Activated CD4-positive, alpha-beta T cell treated with anti-CD3 and anti-CD28 coated beads, Interleukin-2, Interleukin-4, amounts not matched to agents 100 ng/mL and 50 ng/mL, durations not matched to agents 16 hours and 8 hours (primary cell): Measurements from ENCODE around the gene LSR.
"Not testable (repeated sequence)": the region's sequence is repeated elsewhere in the genome, so short reads cannot be mapped to it uniquely, and the experiment has no call there.

ENCODE experiments used
- DNase-seq: peaks from one replicate; pipeline ENCODE4 v3.0.0-alpha.2; 2020; ENCODE audit warnings: low spot score

LSR gene

GRCh38 chr19:35267353-35267817 is 18.6 kb downstream of the LSR start:
- DNase-seq, result no peak

DNA sequence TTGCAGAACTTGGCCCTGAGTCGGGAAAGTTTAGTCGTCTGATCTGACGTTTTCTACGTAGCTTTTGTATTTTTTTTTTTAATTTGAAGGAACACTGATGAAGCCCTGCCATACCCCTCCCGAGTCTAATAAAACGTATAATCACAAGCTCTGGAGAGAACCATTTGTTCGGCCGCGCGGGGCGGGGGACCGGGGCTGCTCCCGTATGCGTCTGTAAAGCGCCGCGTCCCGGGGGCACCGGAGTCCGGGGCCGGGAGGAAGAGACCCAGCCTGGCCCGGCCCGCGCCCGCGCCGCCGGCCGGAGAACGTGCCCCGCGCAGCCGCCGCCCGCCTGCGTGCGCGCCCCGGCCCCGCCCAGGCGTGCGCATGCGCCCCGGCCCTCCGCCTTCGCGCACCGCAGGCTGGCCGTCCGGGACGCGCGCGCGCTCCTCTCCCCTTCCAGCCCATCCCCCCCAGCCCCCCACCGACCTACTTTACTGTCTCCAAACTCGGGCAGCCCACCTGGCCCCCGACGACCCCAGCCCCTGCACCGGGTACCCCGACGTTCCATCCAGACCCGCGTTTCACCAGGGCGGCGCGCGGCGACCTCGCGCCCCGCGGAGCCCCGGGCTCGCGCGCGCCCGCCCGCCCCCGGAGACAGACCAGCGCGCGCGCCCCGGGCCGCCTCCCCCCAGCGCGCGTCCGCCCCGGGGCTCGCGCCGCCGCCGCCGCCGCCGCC is 19.2 kb downstream of the LSR start:
- DNase-seq, result peak; percentile 76

DNA sequence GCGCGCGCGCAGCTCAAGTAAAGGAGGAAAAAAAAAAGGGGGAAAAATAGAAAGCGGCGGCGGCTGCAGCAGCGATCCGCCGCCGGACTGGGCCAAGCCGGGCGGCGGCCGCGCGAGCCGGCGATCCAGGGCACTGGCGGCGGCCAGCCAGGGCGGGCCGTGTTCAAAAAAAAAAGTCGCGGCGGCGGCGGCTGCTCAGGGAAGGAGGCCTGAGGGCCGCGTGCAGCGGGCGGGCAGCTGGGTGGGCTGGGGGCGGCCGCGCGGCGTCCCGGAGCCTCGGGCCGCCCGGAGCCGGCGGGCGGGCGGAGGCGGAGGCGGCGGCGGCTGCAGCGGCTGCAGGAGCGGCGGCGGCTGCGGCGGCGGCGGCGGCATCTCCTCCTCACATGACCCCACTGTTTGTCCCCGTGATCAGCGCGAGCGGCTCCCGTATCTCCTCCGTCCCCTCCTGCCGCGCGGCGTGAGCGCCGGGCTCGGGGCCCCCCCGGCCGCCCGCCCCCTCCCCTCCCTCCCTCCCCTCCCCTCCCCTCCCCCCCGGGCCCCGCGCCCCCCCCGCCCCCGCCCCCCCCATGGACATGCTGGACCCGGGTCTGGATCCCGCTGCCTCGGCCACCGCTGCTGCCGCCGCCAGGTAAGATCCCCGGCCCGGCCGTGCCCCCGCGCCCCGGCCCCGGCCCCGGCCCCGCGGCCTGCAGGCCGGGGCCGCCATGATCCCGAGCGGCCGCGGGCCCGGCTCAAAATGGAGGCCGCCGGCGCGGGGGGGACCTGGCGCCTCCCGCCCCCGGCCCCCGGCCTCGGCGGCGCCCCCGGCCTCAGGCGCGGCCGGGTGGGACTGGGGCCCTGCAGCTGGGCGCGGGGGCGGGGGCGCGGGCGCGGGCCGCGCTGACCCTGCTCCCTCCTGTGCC is 20.0 kb downstream of the LSR start, which contains the start of gene USF2:
Gene USF2 (plus strand): TSS at position 427 of the 902 bp plus-strand sequence. CDS start 140 bp downstream, at position 567.
- peak; percentile 60 for DNase-seq

DNA sequence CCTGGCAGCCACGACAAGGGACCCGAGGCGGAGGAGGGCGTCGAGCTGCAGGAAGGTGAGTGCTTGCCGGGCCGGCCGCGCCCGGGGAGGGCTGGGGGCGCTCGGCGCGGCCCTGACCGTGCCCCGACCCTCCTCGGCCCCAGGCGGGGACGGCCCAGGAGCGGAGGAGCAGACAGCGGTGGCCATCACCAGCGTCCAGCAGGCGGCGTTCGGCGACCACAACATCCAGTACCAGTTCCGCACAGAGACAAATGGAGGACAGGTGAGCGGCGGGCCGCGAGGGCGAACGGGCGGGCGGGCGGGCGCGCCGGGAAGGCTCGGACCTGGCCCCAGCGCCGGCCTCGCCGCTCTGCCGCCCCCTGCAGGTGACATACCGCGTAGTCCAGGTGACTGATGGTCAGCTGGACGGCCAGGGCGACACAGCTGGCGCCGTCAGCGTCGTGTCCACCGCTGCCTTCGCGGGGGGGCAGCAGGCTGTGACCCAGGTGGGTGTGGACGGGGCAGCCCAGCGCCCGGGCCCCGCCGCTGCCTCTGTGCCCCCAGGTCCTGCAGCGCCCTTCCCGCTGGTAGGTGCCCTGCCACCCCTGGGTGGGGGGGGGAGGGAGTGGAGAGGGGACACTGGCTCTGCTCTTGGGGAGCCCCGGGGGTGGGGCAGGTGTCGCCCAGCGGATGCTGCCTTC is 20.8 kb downstream of the LSR start:
- DNase-seq, result peak; percentile 79

GRCh38 chr19:35270381-35270811 is 21.6 kb downstream of the LSR start:
- DNase-seq, result no peak

DNA sequence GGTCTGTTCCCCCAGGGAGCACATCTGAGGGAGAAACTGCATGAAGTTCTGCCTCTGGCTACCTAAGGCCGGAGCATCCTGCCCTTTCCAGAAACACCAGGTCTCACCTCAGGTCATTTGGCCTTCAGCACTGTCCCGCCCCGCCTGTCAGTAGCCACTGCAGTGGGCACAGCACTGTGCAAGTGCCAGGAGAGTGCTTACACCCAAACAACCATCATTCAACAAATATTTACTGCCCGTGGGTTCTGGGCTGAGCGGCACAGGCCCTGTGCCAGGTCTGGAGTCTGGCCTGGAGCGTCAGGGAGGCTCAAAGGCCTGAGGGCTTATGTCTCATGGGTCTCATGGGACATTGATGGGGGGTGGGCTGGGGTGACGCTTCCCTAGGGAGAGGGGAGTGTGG is 22.7 kb downstream of the LSR start:
- no peak for DNase-seq

- DNase-seq, result no peak
Observed at GRCh38 chr19:35272122-35272719, 23.4 kb downstream of the LSR start.

GRCh38 chr19:35272954-35273649 is 24.3 kb downstream of the LSR start:
- no peak for DNase-seq

DNA sequence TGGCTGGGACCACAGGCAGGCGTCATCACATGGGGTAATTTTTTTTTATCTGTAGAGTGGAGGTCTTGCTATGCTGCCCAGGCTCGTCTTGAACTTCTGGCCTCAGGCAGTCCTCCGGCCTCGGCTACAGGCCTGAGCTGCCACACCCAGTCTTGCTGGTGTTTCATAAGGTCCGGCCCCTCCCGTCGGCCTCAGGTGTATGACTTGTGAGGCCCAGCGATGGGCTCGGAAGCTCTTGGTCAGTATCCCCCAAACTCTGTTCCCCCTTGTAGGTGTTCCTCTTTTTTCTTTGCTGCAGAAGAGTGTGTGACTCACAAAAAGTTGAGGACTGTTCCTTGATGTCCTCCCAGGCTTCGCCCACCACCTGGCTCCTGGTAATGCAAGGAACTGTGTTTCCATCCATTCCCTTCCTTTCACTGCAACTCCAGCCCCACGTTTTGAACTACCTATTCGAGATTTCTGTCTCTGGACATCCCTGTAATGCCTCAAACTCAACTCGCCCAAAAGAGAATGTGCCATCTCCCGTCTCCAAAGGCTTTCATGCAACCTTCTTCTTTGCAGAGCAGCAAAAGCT is 25.0 kb downstream of the LSR start:
- DNase-seq, result no peak

DNA sequence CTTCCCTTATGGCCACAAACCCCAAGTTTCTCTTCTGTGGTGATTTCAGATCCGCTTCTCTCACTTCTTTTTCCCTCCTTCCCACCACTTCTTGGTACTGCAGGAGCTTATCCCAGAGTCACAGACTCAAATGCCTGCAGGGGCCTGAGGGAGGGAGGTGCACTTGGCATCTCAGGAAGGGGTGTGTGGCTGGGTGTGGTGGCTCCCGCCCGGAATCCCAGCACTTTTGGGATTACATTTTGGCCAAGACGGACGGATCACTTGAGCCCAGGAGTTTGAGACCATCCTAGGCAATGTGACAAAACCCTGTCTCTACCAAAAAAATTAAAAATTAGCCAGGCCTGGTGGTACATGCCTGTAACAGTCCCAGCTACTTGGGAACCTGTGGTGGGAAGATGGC is 25.5 kb downstream of the LSR start:
- no peak for DNase-seq

- DNase-seq, result no peak
Observed at GRCh38 chr19:35276706-35277281, 28.0 kb downstream of the LSR start.

DNA sequence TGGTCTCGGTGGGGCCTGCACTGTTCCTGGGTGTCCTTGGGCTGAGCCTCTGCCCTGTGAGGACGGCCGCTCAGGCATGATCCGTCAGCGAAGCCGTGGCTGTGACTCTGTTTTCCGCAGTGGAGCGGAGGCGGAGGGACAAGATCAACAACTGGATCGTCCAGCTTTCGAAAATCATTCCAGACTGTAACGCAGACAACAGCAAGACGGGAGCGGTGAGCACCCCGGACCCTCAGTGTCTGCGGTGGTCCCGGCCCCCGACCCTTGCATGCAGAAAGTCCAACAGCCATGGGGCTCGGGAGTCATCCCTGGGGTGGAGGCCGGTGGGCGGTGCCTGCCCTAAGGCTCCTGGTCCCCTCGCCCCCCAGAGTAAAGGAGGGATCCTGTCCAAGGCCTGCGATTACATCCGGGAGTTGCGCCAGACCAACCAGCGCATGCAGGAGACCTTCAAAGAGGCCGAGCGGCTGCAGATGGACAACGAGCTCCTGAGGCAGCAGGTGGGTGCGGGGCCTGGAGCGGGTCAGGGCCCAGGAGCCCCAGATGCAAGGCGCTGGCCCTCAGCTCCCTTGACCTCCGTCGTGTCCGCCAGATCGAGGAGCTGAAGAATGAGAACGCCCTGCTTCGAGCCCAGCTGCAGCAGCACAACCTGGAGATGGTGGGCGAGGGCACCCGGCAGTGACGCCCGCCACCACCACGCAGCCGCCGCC is 29.9 kb downstream of the LSR start:
- DNase-seq, result no peak

- DNase-seq, result no peak
Observed at GRCh38 chr19:35279374-35279773, 30.6 kb downstream of the LSR start.

GRCh38 chr19:35279985-35280821 is 31.4 kb downstream of the LSR start:
- DNase-seq, result no peak

- DNase-seq, result no peak
Observed at GRCh38 chr19:35281303-35281702, 32.5 kb downstream of the LSR start.

- DNase-seq, result no peak
Observed at GRCh38 chr19:35284153-35285094, 35.6 kb downstream of the LSR start.

- DNase-seq, result no peak
Observed at GRCh38 chr19:35285095-35285449, 36.3 kb downstream of the LSR start.

- DNase-seq, result not testable (repeated sequence)
Observed at GRCh38 chr19:35285465-35285864, 36.7 kb downstream of the LSR start.
